ENCODE measurements around the gene C2orf15. TPM values are rescaled to one million over a fixed set of nuclear protein-coding genes. Genes with fewer than 3 reads are reported as not detected.
A peak's percentile ranks its signal among the peaks of the same experiment; 100 is the strongest.
"Not testable (repeated sequence)": the region's sequence is repeated elsewhere in the genome, so short reads cannot be mapped to it uniquely, and the experiment has no call there.

The C2orf15 gene
- total RNA-seq, 1 donor from 2014 or later, result not detected

GRCh38 chr2:99156891-99157290 lies 15.4 kb downstream of the C2orf15 start:
- intact Hi-C loops (cut with DNase I), result no loop called here
- no peak for DNase-seq (ENCODE audit: low spot score)

GRCh38 chr2:99158599-99158998 lies 17.1 kb downstream of the C2orf15 start:
- intact Hi-C loops (cut with DNase I), result no loop called here
- DNase-seq (ENCODE audit: low spot score), result no peak

- intact Hi-C loops (cut with DNase I), result no loop called here
- no peak for DNase-seq (ENCODE audit: low spot score)
These were observed 18.1 kb downstream of the C2orf15 start for GRCh38 chr2:99159594-99159993.

- intact Hi-C loops (cut with DNase I), result no loop called here
- no peak for DNase-seq (ENCODE audit: low spot score)
These were observed 24.7 kb downstream of the C2orf15 start for GRCh38 chr2:99166218-99166617.

GRCh38 chr2:99169534-99169933 lies 28.0 kb downstream of the C2orf15 start:
- DNase-seq (ENCODE audit: low spot score), result no peak
- intact Hi-C loops (cut with DNase I), result no loop called here

GRCh38 chr2:99171377-99172140 lies 30.1 kb downstream of the C2orf15 start:
- intact Hi-C loops (cut with DNase I), result no loop called here
- no peak for DNase-seq (ENCODE audit: low spot score)

GRCh38 chr2:99180755-99181623 lies 39.5 kb downstream of the C2orf15 start, which contains the start of the genes MITD1 and MRPL30:
TSS of gene MITD1 (minus strand) at chr2:99181058. CDS start at chr2:99180981, 77 bp downstream.
TSS of gene MRPL30 (plus strand) at chr2:99181184. CDS start at chr2:99186204, 5,020 bp downstream.
- DNase-seq (ENCODE audit: low spot score), result peak; percentile 96
- intact Hi-C loops (cut with DNase I), result loop anchor here (2.0 to 5.0 kb wide), 3 partner anchors 39 to 310 kb away; partner anchors contain the start of genes C2orf15, EIF5B, REV1 and TXNDC9

GRCh38 chr2:99181624-99182000 lies 40.1 kb downstream of the C2orf15 start:
- intact Hi-C loops (cut with DNase I), result loop anchor here (2.0 to 5.0 kb wide), 3 partner anchors 39 to 309 kb away; partner anchors contain the start of genes C2orf15, EIF5B, REV1 and TXNDC9

GRCh38 chr2:99183025-99183424 lies 41.5 kb downstream of the C2orf15 start:
- no peak for DNase-seq (ENCODE audit: low spot score)
- intact Hi-C loops (cut with DNase I), result loop anchor here (5.0 kb wide), 1 partner anchor 41 kb away; the partner anchor contains the start of gene C2orf15

More at GRCh38 chr2:99181624-99182000, 40.1 kb downstream of the C2orf15 start:
- DNase-seq (ENCODE audit: low spot score), result no peak

- intact Hi-C loops (cut with DNase I), result loop anchor here (5.0 kb wide), 1 partner anchor 43 kb away; the partner anchor contains the start of gene C2orf15
- DNase-seq (ENCODE audit: low spot score), result no peak
These were observed 43.3 kb downstream of the C2orf15 start for GRCh38 chr2:99184811-99185210.

GRCh38 chr2:99187011-99187410 lies 45.5 kb downstream of the C2orf15 start:
- intact Hi-C loops (cut with DNase I), result no loop called here
- no peak for DNase-seq (ENCODE audit: low spot score)

- no peak for DNase-seq (ENCODE audit: low spot score)
- intact Hi-C loops (cut with DNase I), result no loop called here
These were observed 46.9 kb downstream of the C2orf15 start for GRCh38 chr2:99188357-99188756.

- no peak for DNase-seq (ENCODE audit: low spot score)
- intact Hi-C loops (cut with DNase I), result no loop called here
These were observed 49.0 kb downstream of the C2orf15 start for GRCh38 chr2:99190548-99190947.

- intact Hi-C loops (cut with DNase I); DNase-seq (ENCODE audit: low spot score): not testable (repeated sequence)
These were observed 50.9 kb downstream of the C2orf15 start for GRCh38 chr2:99192364-99192763.

- intact Hi-C loops (cut with DNase I), result no loop called here
- no peak for DNase-seq (ENCODE audit: low spot score)
These were observed 56.8 kb downstream of the C2orf15 start for GRCh38 chr2:99198103-99198841.

GRCh38 chr2:99200076-99200800 lies 58.7 kb downstream of the C2orf15 start:
- DNase-seq (ENCODE audit: low spot score), result no peak
- intact Hi-C loops (cut with DNase I), result no loop called here

Data from cardiac septum (tissue), 1 donor.